ENCODE data around the gene PRIMPOL.
A peak's percentile ranks its signal among the peaks of the same experiment; 100 is the strongest.

Gene PRIMPOL

GRCh38 chr4:184666670-184667069, 17.1 kb downstream of the PRIMPOL start:
- DNase-seq (ENCODE audit: low spot score): no peak

DNA sequence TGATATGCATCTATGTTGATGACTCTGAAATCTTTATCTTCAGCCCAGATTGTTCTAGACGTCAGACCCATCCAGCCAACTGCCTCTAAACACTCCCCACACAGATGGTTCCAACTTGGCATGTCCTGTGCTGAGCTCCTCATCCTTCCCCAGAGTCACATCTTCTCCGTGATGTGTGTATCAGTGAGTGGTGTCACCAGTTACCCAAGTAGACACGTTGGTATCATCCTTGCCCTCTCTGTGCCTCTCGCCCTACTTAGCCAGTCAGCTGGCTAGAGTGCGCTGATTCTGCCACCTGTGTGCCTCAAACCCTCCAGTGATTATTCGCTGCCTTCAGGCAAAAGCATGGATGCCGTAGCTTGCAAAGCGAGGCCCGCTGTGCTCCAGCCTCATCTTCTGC, 18.6 kb downstream of the PRIMPOL start:
- DNase-seq (ENCODE audit: low spot score): no peak

DNA sequence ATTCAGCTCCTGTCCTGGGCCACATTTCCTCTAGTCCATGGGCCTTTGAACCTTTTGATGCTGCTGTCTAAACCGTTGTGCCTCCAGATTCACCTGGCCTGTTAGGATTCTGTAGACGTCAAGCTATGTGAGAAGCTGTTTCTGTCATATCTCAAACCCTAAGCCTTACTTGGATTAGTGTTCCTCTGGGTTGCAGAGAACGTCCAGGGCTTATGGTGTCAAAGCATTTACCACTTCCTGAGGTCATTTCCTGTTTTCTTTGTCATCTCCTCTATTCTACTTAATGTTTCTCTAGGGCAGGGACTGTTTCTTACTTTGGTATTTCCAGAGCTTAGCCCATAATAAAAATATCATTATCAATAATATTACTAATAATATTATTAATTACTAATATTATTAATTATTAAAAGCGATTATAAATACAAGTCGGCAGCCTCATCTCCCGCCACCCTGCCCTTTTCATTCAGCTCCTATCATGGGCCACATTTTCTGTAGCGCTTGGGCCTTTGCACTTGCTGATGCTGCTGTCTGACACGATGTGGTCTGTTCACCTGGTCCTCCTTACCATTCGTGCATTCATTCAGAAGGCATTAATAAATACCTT, 19.1 kb downstream of the PRIMPOL start:
- no peak for DNase-seq (ENCODE audit: low spot score)

GRCh38 chr4:184669251-184669650, 19.7 kb downstream of the PRIMPOL start:
- no peak for DNase-seq (ENCODE audit: low spot score)

DNA sequence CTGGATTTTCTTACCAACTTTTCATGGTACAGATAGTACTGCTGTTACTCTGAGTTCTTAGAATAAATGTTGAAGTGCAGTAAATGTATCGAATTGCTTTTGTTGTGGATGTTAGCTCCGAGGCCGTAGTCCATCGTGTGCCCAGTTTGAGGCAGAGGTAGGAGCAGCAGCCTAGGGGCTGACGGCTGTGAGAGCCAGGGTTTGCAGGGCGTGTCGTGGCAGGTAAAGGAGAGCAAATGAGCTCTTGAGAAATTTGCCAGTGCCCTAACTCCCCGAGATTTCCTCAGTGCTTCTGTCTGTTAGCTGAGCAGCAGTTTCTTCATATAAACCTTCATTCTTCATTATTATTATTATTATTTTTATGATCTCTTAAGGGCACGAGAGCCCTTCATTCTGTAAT, 21.6 kb downstream of the PRIMPOL start:
- no peak for DNase-seq (ENCODE audit: low spot score)

- no peak for DNase-seq (ENCODE audit: low spot score)
These were observed 23.2 kb downstream of the PRIMPOL start for GRCh38 chr4:184672741-184673140.

DNA sequence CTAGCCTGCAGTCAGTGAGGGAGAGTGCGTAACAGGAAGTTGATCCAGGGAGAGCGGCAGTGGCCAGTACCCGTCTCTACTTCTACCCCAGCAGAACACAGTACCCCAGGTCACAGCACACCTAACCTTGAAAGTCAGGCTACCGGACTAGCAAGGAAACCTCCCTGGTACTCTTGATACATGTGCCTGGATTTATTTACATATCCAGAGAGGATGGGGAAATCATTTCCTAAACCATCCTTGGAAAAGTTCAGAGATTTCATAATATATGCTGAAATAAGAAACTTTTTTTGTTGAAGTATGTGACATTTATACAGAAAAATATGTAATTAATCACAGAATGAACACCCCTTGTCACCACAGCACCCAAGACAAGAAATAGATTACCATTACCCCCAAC, 24.5 kb downstream of the PRIMPOL start:
- DNase-seq (ENCODE audit: low spot score): no peak

GRCh38 chr4:184675018-184675417, 25.5 kb downstream of the PRIMPOL start:
- DNase-seq (ENCODE audit: low spot score): no peak

- DNase-seq (ENCODE audit: low spot score): no peak
These were observed 26.4 kb downstream of the PRIMPOL start for GRCh38 chr4:184675821-184676492.

GRCh38 chr4:184680698-184681097, 31.2 kb downstream of the PRIMPOL start:
- DNase-seq (ENCODE audit: low spot score): no peak

- DNase-seq (ENCODE audit: low spot score): no peak
These were observed 32.4 kb downstream of the PRIMPOL start for GRCh38 chr4:184681916-184682315.

DNA sequence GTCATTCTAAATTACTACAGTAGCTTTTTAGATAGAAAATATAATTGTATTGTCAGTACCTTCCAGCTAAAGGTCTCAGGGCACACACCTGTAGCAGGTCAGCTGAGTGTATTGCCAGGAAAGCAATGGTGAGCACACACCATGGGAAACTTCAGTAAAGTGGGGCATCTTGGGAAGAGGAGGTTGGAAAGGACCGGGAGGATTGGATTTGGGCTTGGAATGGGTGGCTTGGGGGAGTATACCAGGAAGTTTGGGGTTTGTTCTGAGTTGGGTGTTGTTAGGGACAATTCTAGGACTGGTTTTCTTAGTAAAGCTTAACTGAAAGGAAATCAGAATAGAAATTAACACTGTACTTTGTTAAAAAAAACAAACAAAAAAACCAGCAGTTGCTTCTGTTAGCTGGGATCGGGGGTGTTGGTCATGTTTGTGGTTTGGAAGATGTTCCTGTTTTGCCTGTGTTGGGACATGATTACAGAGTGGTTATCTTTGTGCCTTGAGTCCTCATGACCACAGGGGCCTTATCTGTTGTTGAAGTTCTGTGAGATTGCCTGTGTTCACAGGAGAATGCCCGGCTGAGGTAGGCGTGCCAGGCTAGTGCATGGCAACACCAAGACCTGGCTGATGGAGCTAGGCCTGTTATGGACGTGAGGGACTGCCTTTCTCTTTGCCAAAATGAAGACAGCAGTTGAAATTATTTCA, 35.1 kb downstream of the PRIMPOL start:
- DNase-seq (ENCODE audit: low spot score): peak; percentile 17

- no peak for DNase-seq (ENCODE audit: low spot score)
These were observed 38.5 kb downstream of the PRIMPOL start for GRCh38 chr4:184688005-184688404.

DNA sequence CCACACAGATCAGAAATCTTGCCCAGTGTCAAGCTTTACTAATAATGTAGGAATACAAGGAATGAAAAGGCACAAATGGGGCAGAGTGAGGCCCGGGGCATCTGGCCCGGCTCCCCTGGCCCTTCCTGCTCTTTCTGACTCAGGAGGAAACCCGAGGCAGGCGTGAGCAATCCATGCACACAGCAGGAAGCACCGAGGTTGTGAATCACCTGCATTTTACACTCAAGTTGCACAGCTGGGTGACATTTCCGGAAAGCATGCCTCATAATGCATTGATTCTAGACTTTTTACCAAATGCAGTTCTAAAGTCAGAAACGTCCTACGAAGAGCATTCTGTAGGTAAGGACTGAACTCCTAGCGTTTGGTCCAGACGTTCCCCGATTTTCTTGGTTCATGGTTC, 38.9 kb downstream of the PRIMPOL start:
- DNase-seq (ENCODE audit: low spot score): peak; percentile 82

DNA sequence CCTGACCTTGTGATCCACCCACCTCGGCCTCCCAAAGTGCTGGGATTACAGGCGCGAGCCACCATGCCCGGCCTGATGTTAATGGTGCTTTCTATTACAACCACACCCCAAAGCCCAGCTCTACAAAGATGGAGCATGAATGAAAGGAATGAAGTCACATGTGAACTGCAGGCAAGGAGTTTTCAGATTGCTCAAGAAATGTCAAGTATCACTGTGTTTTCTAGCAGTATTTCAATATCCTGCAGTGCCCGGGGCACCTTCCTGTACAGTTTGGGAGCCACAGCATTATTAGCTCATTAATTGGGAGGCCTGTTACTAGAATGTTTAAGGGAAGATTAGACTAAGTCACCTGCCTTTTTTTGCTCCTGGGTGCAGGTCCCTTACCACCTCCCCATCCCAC, 40.1 kb downstream of the PRIMPOL start:
- no peak for DNase-seq (ENCODE audit: low spot score)

- no peak for DNase-seq (ENCODE audit: low spot score)
These were observed 43.5 kb downstream of the PRIMPOL start for GRCh38 chr4:184693056-184693455.

DNA sequence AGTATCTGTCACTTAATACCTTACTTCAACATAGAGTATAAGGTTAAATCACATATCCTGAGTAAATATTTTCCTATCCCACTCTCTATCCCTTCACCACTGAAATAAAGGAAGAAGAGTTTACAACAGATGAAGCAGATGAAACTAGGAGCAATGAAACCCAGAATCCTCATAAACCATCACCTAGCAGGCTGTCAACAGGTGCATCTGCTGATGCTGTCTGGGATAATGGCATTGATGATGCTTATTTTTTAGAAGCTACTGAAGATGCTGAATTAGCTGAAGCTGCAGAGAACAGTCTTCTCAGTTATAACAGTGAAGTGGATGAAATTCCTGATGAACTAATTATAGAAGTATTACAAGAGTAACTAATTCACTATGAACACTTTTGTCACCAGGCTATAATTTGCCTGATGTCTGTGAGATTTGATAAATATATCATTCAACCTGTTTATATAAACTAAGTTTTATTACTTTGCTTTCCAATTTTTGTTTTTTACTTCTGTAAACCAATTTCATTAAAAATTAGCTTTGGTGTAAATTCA, 44.9 kb downstream of the PRIMPOL start:
- DNase-seq (ENCODE audit: low spot score): no peak

DNA sequence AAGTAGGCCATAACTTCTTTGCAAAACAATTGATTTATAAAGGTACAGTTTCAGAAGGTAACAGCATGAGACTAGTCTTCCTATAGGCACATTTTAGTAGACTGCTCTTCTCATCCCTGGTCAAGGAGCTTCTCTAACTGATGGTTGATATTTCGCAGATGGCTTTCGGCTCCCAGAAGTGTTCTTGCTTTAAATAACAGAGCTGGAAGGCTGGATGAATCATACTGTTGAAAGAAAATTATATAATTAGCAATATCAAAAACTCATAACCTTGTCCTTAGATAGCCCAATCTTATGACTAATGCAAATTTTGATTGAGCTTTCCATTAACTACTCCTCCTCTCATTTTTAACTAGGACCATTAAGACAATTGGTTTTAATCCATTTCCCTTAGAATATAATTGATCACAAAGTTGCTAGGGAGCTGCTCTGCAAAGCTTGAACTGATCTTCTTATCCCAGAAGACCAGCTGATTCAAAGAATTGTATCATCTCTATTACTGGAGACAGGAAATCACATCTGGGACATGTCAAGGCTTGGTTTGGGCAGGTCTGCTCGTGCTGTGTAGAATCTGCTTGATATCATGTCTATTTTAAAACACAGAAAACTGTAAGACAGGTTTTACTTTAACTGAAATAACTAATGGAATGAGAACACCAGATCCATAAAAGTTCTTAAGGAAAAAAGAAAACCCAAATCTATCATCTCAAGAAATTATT, 45.8 kb downstream of the PRIMPOL start:
- no peak for DNase-seq (ENCODE audit: low spot score)

DNA sequence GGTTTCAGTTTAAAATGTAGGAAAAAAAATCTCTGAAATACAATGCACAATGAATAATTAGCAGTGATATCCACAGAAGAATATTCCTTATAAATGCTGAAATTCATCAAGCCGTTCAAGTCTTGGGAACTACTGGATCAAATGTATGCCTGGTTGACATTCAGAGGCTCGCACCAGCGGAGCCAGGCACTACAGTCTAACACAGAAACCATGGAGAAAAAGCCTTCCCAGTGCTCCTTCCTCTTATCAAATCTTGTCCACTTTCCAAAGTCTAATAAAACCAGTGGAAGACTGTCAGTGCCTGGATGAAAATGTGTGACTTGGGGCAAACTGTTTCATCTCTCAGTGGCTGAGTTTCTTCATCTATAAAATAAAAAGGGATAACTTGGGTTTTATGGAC, 48.4 kb downstream of the PRIMPOL start:
- DNase-seq (ENCODE audit: low spot score): no peak

DNA sequence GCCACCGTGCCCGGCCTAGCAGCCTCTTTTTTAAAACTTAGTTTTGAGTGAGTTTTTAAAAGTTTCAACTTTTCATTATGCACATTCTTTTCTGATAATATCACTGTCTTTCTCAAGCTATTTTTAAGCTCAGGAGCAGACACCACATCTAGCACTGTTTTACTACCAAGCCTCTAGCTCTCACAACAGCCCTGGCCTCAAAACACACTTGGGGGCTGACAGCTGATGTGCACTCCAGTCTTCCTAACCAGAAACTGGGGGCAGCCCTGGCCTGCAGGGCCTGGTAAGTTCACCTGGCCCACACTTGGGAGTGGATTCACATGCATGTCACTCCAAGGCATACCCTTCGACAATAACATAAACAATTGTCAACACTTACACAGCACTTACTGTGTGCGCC, 50.4 kb downstream of the PRIMPOL start:
- peak; percentile 20 for DNase-seq (ENCODE audit: low spot score)

- no peak for DNase-seq (ENCODE audit: low spot score)
These were observed 52.6 kb downstream of the PRIMPOL start for GRCh38 chr4:184702114-184702513.

GRCh38 chr4:184705692-184706091, 56.2 kb downstream of the PRIMPOL start:
- DNase-seq (ENCODE audit: low spot score): no peak

GRCh38 chr4:184706453-184706852, 56.9 kb downstream of the PRIMPOL start:
- no peak for DNase-seq (ENCODE audit: low spot score)
